ENCODE results near the gene WWC1. TPM values are rescaled to one million over a fixed set of nuclear protein-coding genes. Genes with fewer than 3 reads are reported as not detected.

WWC1 gene
- total RNA-seq, 1 experiment from 2014 or later, result 29.4 TPM

DNA sequence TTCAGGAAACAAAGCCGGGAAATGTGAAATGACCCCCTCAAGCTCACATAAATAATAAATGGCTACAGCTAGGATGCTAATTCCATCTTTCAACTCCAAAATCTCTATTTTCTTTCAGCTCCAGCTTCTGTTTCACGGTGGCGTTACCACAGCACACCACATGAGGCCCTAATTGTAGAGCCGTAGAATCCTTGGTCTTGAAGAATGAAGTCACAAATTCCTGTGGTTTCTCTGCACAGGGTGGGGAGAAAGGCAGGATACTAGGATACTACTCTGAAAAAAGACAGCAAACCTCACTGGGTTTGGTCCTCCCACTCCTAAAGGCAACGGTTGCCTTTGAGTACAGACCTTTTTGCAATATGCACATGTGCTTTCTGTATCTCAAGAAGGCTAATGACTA lies 180.9 kb downstream of the WWC1 start:
- no peak overlapping the region for H3K4me3 ChIP-seq (ENCODE audit: low read depth in 2 of 2, low read length in 2 of 2)
- ATAC-seq (no peak), DNase-seq (ENCODE audit: low read depth, low spot score) (no peak)
- H3K27ac ChIP-seq (ENCODE audit: low read length), result no peak overlapping the region
- ChIA-PET POLR2A (no interaction called here), CTCF (no interaction called here)
- H3K4me1 ChIP-seq (ENCODE audit: control insufficient read depth, insufficient read depth, low read length), result no peaks in the 10 kb centered on the region
- in situ Hi-C loops (cut with HindIII; ENCODE audit: low pct_unique_long_range_greater_than_20kb, low sequenced_read_pairs) (no loop called here), intact Hi-C loops (cut with micrococcal nuclease; ENCODE audit: unreplicated experiment) (no loop called here)
- no peaks in the 10 kb centered on the region for H3K36me3 ChIP-seq (ENCODE audit: control insufficient read depth, insufficient read depth, low read length)
- no TSS peak for BruUV-seq (replicated peaks)
- no peaks in the 10 kb centered on the region for H3K9me3 ChIP-seq (ENCODE audit: control insufficient read depth, insufficient read depth, low read depth, low read length)
- no peaks in the 10 kb centered on the region for H3K27me3 ChIP-seq (ENCODE audit: control insufficient read depth, insufficient read depth, low read length)
- TF ChIP-seq, protein P1, sequence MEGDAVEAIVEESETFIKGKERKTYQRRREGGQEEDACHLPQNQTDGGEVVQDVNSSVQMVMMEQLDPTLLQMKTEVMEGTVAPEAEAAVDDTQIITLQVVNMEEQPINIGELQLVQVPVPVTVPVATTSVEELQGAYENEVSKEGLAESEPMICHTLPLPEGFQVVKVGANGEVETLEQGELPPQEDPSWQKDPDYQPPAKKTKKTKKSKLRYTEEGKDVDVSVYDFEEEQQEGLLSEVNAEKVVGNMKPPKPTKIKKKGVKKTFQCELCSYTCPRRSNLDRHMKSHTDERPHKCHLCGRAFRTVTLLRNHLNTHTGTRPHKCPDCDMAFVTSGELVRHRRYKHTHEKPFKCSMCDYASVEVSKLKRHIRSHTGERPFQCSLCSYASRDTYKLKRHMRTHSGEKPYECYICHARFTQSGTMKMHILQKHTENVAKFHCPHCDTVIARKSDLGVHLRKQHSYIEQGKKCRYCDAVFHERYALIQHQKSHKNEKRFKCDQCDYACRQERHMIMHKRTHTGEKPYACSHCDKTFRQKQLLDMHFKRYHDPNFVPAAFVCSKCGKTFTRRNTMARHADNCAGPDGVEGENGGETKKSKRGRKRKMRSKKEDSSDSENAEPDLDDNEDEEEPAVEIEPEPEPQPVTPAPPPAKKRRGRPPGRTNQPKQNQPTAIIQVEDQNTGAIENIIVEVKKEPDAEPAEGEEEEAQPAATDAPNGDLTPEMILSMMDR (IDR thresholded peaks at IDR 0.05), result no peak
- TF ChIP-seq, protein P2, sequence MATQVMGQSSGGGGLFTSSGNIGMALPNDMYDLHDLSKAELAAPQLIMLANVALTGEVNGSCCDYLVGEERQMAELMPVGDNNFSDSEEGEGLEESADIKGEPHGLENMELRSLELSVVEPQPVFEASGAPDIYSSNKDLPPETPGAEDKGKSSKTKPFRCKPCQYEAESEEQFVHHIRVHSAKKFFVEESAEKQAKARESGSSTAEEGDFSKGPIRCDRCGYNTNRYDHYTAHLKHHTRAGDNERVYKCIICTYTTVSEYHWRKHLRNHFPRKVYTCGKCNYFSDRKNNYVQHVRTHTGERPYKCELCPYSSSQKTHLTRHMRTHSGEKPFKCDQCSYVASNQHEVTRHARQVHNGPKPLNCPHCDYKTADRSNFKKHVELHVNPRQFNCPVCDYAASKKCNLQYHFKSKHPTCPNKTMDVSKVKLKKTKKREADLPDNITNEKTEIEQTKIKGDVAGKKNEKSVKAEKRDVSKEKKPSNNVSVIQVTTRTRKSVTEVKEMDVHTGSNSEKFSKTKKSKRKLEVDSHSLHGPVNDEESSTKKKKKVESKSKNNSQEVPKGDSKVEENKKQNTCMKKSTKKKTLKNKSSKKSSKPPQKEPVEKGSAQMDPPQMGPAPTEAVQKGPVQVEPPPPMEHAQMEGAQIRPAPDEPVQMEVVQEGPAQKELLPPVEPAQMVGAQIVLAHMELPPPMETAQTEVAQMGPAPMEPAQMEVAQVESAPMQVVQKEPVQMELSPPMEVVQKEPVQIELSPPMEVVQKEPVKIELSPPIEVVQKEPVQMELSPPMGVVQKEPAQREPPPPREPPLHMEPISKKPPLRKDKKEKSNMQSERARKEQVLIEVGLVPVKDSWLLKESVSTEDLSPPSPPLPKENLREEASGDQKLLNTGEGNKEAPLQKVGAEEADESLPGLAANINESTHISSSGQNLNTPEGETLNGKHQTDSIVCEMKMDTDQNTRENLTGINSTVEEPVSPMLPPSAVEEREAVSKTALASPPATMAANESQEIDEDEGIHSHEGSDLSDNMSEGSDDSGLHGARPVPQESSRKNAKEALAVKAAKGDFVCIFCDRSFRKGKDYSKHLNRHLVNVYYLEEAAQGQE (IDR thresholded peaks at IDR 0.05; ENCODE audit: insufficient read depth in 1 of 2, low read depth in 2 of 2, low read length in 1 of 2), result no peak
- TF ChIP-seq POLR2AphosphoS5 (IDR thresholded peaks at IDR 0.05; ENCODE audit: low read depth, low read length) (no peak), SIN3A (IDR thresholded peaks at IDR 0.05; ENCODE audit: borderline replicate concordance, insufficient read depth, low read depth, low read length) (no peak), TCF7L2 (IDR thresholded peaks at IDR 0.05; ENCODE audit: low read depth, low read length) (no peak)

DNA sequence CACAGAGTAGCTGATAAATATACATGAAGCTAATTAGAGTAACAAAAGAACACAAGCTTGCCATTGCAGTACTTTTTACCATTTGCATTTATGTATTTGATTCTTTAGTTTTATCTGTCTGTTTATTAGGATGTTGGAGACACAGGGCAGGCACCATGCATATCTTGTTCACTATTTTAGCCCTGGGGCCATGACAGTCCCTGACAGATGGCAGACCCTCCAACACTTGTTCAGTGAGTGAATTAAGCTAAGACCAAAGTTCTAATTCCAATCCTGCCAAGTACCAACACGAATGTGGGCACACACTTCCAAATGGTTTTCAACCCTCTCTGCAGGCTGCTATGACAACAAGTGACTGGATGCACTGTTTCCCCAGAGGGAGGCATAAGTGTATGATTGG lies 182.9 kb downstream of the WWC1 start:
- POLR2A ChIA-PET, result no interaction called here
- H3K9me3 ChIP-seq (ENCODE audit: control insufficient read depth, insufficient read depth, low read depth, low read length), result no peaks in the 10 kb centered on the region
- no peaks in the 10 kb centered on the region for H3K36me3 ChIP-seq (ENCODE audit: control insufficient read depth, insufficient read depth, low read length)
- in situ Hi-C loops (cut with HindIII; ENCODE audit: low pct_unique_long_range_greater_than_20kb, low sequenced_read_pairs), result no loop called here
- no peak for DNase-seq (ENCODE audit: low read depth, low spot score)
- no TSS peak for BruUV-seq (replicated peaks)
- H3K27ac ChIP-seq (ENCODE audit: low read length), result no peak overlapping the region
- no peaks in the 10 kb centered on the region for H3K27me3 ChIP-seq (ENCODE audit: control insufficient read depth, insufficient read depth, low read length)
- ATAC-seq, result no peak
- no peaks in the 10 kb centered on the region for H3K4me1 ChIP-seq (ENCODE audit: control insufficient read depth, insufficient read depth, low read length)
- no peak overlapping the region for H3K4me3 ChIP-seq (ENCODE audit: low read depth in 2 of 2, low read length in 2 of 2)
- intact Hi-C loops (cut with micrococcal nuclease; ENCODE audit: unreplicated experiment), result no loop called here
- TF ChIP-seq, protein P2 (IDR thresholded peaks at IDR 0.05; ENCODE audit: insufficient read depth in 1 of 2, low read depth in 2 of 2, low read length in 1 of 2), result no peak
- TF ChIP-seq POLR2AphosphoS5 (IDR thresholded peaks at IDR 0.05; ENCODE audit: low read depth, low read length) (no peak), TCF7L2 (IDR thresholded peaks at IDR 0.05; ENCODE audit: low read depth, low read length) (no peak), SIN3A (IDR thresholded peaks at IDR 0.05; ENCODE audit: borderline replicate concordance, insufficient read depth, low read depth, low read length) (no peak)
- TF ChIP-seq, protein P1 (IDR thresholded peaks at IDR 0.05), result no peak
- CTCF ChIA-PET, result no interaction called here

Data from Panc1 (cell line).